SHP77 treated with DMSO at 0.1 percent for 48 hours (cell line): ENCODE data around the gene FAM210A.

Source experiments
- DNase-seq: peaks from one replicate; lab custom pipeline; 2025; lab: John Stamatoyannopoulos, UW

FAM210A gene

GRCh38 chr18:13645093-13645492 is 81.3 kb downstream of the FAM210A start:
- no peak for DNase-seq

GRCh38 chr18:13643261-13643751 is 83.1 kb downstream of the FAM210A start:
- no peak for DNase-seq

GRCh38 chr18:13642440-13642827 is 83.9 kb downstream of the FAM210A start:
- no peak for DNase-seq

- DNase-seq: no peak
Observed at GRCh38 chr18:13641551-13642439, 84.6 kb downstream of the FAM210A start.

GRCh38 chr18:13640266-13640860 is 86.0 kb downstream of the FAM210A start:
- no peak for DNase-seq

- no peak for DNase-seq
Observed at GRCh38 chr18:13638719-13639595, 87.4 kb downstream of the FAM210A start.

GRCh38 chr18:13635046-13635445 is 91.3 kb downstream of the FAM210A start:
- no peak for DNase-seq

- no peak for DNase-seq
Observed at GRCh38 chr18:13633700-13634099, 92.7 kb downstream of the FAM210A start.

GRCh38 chr18:13630716-13631268 is 95.6 kb downstream of the FAM210A start:
- DNase-seq: no peak

- no peak for DNase-seq
Observed at GRCh38 chr18:13629841-13630715, 96.3 kb downstream of the FAM210A start.

GRCh38 chr18:13628211-13628610 is 98.1 kb downstream of the FAM210A start:
- no peak for DNase-seq

- no peak for DNase-seq
Observed at GRCh38 chr18:13627639-13628038, 98.7 kb downstream of the FAM210A start.

GRCh38 chr18:13626544-13626908 is 99.8 kb downstream of the FAM210A start:
- DNase-seq: no peak

- DNase-seq: no peak
Observed at GRCh38 chr18:13625843-13626543, 100.4 kb downstream of the FAM210A start.

- no peak for DNase-seq
Observed at GRCh38 chr18:13625355-13625754, 101.0 kb downstream of the FAM210A start.

GRCh38 chr18:13624563-13625237 is 101.7 kb downstream of the FAM210A start:
- no peak for DNase-seq

- DNase-seq: no peak
Observed at GRCh38 chr18:13623871-13624270, 102.5 kb downstream of the FAM210A start.

GRCh38 chr18:13623348-13623747 is 103.0 kb downstream of the FAM210A start:
- no peak for DNase-seq

- no peak for DNase-seq
Observed at GRCh38 chr18:13622751-13623150, 103.6 kb downstream of the FAM210A start.
